GM19438 (cell line): Measurements from ENCODE around the gene CCDC47.

Experiments used
- ATAC-seq: cut with Tn5 transposase; IDR thresholded peaks from one replicate; pipeline ENCODE4 v1.9.1; 2021; ENCODE audit warnings: low read depth; ENCODE audit not compliant: unreplicated experiment

CCDC47 gene

DNA sequence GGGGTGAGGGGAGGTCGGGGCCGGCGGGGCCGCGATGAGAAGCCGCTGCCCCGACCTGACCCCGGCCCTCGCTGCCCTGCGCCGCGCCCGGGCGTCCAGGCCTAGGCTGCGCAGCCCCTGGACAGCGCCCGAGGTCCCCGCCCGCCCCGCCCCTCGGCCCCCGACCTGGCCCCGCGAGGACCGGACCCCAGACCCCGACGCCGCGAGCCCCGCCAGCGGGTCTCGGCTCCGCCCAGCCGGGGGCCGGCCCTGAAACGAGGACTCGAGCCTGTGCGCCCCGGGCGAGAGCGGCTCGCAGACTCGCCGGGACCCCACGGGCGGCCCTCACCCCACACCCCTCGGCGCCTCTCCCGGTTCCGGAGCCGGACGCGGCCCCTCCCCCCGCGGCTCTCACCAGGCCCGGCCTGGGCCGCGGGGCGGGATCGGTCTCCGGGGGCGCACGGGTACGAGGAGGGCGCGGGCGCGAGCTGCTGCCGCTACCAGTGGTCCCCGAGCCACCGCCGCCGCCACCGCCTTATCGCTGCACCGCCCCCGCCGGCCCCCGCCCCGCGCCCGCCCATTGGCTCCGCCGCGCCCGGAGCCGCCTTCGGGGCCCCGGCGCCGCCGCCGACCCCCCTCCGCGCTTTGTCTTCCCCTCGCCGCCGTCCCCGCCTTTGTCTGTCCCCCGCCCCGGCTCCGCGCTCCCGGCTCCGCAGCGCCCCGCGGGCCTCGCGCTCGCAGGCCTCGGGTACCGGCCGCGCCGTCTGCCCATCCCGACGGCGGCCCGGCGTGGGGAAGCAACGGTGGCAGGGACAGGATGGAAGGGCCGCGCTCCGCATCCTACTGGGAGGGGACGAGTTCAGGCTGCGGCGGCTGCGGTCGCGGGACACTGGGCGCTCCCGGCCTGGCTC, 73.5 kb downstream of the CCDC47 start, which contains the start of gene LIMD2:
LIMD2 (minus strand) TSS at position 488 of the 890 bp plus-strand sequence. CDS start 827 bp downstream, outside the sequence.
- ATAC-seq: peak; percentile 5

DNA sequence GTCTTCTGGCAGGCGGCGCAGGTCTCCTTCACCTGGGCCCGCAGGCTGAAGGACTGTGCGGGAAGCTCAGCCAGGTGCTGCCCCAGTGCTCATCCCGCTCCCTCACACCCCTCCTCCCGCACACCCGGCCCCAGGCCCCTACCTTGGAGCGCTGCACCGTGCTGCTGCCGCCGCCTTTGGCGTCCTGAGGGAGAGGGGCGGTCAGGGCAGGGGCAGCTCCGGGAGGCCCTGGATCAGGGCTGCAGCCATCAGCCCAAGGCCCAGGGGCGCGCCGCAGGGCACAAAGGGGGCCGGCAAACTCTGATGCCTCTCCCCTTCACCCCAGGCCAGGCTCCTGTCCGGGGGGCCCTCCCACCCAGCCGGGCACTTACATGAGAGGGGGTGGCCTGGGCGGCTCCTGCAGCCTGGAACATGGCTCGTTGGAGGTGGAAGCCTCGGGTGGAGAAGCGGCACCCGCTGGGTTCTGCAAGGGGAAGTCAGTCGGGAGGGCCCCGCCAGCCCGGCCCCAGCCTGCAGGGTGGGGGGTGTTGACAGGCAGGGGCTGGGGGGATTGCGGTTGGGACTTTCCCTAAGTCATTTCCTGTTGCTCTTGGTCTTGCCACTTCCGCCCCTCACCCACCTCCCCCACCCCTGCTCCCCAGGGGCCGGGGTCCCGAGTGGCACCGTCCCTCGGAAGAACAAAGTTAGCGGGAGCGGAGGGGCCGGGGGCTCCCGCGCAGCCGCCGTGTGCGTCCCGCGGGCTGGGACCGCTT, 74.3 kb downstream of the CCDC47 start:
- ATAC-seq: peak; percentile 29

DNA sequence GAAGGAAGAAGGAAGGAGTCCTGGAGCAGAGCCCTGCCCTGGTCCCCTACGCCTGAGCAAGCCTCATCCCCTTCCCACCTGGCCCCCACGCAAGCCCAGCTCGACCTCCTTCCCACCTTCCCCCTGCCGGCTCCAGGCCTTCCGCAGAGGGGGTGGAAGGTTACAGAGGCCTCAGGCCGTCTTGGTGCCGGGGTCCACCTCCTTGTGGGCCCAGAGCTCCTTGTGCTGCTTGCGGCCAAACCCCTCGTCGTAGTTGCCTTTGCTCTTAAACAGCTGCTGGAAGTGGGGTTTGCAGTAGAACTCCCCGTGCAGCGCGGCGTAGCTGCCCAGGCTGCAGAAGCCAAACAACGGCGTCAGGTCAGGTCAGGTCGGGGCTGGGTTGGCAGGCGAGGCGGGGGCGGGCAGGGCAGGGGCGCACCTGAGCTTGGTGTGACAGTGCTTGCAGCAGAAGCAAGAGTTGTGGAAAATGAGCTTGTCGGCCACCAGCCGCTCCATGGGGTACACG, 75.0 kb downstream of the CCDC47 start:
- ATAC-seq: no peak

DNA sequence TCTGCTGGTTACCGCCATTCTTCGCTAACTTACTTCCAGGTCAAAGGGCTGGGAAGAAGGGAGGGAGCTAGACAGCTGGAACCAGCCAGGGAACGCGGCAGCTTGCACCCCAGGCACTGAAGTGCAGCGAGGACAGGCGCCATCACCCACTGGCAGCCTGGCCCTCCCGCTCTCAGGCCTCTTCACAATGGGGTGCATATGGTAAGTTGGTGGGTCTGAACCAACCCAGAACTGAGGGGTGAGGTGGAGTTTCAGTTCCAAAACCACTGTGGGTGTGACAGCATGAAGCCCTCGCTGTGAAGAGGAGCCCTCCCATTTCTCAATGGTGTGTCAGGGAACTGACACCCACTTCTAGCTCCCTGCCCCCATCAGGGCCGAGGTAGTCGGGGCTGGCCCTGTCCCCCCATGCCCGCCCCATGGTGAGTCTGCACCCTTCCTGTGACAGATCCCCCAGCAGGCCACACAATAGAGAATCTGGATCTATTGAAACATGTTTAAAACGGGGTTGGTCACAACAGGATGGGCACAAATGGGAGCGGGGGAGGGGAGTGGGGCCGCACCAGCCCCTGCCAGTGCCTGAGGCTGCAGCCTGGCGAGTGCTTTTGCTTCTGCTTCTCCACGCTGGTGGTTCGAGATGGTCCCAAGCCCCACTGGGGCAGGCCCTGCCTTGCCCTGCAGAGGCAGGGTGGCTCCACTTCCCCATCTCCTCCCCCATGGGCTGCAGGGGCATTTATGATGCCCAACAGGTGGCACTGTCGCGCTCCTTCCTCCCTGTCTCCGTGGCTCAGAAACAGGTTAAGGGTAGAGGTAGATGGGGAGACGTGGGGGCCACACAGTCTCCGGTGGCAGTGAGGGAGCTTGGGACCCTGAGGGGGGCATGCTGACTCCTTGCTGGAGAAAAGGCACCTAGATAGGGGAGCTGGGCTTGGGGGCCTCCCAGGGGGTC, 75.8 kb downstream of the CCDC47 start:
- ATAC-seq: peak; percentile 14

DNA sequence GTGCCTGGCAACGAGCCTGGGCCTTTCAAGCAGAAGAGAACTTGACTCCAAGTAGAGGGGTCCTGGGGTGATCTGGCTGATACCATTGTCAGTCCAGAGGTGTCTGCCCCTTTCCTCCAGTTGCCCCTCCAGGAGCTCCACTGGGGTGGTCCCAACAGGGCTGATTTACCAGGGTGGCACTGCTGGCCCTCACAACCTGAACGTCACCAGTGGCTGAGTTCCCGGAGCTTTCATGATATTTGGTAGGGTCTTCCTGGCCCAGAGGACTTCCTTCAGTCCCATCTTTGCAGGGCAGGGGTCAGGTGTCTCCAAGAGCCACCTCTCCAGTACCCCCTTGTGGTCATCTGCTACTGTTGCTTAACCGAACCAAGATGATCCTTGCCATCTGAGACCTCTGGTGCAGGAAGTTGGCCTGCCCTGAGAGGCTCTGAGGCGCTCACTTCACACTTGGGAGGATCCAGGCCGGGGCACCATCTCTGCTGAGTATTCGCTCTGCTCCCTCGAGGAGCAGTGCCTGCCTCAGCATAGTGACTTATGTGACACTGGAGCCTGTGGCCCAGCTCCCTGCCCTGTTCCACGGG, 76.9 kb downstream of the CCDC47 start:
- ATAC-seq: no peak

DNA sequence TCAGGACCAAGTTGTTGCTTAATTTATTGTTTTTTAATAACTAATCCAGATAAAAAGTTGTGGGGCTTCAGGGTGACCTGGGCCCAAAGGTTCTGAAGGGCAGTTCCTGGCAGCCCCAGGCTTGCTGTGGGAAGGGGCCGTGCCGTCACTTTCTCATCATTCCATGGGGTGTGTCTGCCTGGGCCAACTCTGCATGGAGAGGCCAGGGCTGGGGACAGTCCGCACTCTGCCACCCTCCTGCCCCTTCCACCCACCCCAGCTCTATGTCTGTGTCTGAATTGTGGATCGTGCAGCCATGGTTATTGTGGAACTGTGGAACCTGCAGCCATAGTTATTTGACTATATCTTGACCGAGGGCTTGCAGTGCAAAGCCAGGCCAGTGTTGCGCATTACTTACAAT, 77.5 kb downstream of the CCDC47 start:
- ATAC-seq: no peak
